ENCODE results near the gene ANXA11.
"Not testable (repeated sequence)": the region's sequence is repeated elsewhere in the genome, so short reads cannot be mapped to it uniquely, and the experiment has no call there.

ANXA11 gene

GRCh38 chr10:80144067-80144695 is 61.2 kb downstream of the ANXA11 start:
- DNase-seq: no peak

GRCh38 chr10:80141696-80142460 is 63.5 kb downstream of the ANXA11 start:
- no peak for DNase-seq

- DNase-seq: no peak
Observed at GRCh38 chr10:80140251-80140650, 65.1 kb downstream of the ANXA11 start.

DNA sequence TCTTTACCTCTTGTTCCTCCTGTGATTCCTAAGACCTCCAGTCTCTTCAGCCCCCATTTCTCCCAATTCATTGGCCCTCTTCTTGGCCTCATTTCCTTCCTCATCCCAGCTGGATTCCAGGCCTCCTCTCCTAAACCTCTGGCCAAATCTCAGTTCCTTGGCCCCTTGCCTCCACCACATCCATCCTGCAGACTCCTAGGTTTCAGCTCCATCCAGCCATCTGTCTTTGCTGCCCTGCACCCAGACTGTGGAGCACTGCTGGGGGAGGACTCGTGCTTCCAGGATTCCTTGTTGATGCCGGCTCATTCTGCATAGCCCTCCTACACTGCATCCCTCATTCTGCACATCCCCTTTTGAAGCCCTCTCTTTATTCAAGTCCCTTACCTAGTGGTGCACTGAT is 66.1 kb downstream of the ANXA11 start:
- DNase-seq: no peak

GRCh38 chr10:80137920-80138319 is 67.4 kb downstream of the ANXA11 start:
- DNase-seq: no peak

DNA sequence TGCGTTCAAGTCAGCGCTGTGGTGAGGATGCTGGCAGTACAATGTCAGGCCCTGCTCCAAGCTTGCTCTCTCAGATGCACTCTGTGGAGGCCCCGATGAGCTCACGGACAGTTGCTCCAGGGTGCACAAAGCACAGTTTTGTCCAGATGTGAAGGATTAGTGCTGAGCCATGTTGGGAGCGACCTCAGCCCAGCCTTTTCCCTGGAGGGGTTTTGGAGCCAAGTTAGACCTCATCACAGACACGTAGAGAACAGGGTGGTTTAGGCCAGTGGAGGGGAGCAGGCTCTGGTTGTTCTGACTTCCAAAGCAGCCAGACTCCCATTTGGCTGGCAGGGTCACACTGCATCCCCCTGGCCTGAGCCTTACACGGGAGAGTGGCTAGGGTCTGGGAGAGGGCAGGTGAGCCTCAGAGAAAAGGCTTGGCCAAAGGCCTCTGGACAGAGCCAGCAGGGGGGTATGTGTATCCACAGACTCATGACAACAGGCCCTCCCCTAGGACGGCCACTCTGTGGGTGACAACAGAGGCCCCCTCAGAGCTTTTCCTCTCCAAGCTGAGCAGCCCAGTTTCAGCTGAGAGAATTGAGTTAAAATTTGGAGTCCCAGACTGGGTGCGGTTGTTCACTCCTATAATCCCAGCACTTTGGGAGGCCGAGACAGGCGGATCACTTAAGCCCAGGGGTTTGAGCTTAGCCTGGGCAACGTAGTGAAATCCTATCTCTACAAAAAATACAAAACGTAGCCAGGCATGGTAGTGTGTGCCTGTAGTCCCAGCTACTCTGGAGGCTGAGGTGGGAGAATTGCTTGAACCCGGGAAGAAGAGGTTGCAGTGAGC is 68.1 kb downstream of the ANXA11 start:
- DNase-seq: no peak

DNA sequence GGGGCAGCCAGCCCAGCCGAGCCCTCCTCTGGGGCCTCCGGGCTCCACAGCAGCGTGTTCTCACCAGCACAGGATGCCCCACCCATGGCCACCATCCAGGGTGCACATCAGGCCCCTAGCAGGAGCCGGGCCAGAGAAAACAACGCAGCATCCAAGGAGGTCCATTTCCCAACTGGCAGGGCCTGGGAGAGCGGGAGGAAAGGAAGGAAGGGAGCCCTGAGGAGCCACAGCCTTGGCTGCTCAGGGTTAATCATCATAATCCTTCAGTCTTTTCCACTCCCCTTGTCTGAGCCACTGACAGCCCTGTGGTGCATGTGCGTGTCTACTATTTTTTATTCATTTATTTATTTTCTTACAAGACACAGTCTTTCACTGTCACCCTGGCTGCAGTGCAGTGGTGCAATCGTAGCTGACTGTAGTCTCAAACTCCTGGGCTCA is 69.2 kb downstream of the ANXA11 start:
- DNase-seq: peak; percentile 15

DNA sequence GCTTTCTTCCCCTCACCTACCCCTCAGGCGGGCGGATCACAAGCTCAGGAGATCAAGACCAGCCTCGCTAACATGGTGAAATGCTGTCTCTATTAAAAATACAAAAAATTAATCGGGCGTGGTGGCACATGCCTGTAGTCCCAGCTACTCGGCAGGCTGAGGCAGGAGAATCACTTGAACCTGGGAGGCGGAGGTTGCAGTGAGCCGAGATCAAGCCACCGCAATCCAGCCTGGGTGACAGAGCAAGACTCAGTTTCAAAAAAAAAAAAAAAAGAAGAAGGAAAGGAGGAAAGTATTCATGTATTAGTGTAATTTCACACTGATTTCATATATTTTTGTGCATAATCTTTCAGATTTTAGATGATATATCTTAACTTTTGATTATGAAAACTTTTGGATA is 71.7 kb downstream of the ANXA11 start:
- not testable (repeated sequence) for DNase-seq

GRCh38 chr10:80133206-80133605 is 72.1 kb downstream of the ANXA11 start:
- DNase-seq: peak; percentile 8

DNA sequence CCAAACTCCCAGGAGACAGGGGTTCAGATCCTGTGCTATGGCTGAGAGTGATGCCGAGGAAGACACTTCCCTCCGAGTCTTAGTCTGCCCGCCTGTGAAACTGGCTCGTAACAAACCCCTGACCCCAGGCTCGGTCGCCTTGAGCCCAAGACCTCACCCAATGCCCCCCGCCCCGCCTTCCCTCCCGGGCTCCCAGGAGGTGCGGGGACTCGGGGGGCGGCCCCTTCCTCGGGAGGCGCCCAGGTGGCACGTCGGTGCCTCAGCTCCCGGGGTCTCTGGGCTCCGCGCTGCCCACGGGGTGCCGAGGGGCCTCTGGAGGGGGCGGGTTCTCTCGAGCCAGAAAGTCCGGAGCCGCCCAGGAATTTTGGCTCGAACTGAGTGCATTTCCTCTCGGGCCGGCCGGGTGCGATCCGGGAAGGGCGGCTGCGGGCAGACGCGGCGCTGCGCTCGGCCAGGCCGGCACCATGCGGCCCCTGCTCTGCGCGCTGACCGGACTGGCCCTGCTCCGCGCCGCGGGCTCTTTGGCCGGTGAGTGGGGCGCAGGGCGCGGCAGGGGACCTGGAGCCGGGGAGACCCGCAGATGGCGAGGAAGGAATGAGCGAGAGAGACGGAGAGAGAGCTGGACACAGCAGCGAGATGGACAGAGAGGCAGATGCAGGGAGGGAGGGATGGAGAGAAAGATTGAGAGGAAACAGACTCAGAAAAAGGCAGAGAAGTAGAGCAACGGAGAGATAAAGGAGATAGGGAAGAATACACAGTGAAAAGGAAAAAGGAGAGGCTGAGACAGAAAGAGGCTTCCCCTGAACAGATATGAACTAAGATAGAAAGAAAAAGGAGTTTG is 72.8 kb downstream of the ANXA11 start, which contains the start of gene PLAC9:
Gene PLAC9, plus strand, starts transcription at position 432 of the 841 bp plus-strand sequence. Its CDS starts 33 bp downstream, at position 465.
- DNase-seq: no peak

DNA sequence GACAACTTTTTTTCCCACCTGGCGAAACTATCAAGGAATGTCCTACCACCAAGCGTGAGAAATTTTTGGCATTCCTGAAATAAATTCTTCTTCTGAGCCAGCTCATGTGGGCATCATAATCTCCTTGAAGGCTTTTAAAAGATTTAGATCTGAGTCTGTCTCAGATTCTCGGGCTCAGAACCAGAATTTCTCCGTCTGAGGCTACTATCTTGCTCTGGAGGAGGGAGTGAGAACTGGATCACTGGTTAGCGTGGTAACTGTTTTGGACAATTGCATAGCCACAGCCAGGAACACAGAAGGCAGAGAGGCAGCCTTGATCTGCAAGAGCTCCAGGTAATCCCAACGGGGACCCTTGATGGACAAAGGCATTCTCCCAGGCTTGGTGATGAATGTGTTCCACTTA is 73.8 kb downstream of the ANXA11 start:
- DNase-seq: no peak

DNA sequence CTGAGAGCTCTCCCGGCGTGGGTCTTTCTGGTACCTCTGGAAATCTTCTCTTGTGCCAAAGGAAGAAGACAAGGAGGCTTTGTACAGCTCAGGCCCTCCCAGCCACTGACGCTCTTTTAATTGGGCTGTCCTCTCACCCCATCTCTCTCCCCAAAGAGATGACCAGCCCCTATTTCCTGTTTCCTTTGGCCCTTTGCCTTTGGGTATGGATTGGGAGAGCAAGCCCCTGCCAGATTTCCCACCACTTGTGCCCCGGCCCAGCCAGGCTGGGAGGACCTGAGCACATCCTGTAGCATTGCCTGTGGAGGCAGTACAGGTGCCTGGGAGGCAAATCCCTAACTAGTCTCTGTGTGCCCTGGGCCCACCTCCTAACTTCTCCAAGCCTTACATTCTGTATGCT is 78.5 kb downstream of the ANXA11 start:
- DNase-seq: no peak

- no peak for DNase-seq
Observed at GRCh38 chr10:80122746-80123145, 82.6 kb downstream of the ANXA11 start.

- no peak for DNase-seq
Observed at GRCh38 chr10:80122110-80122710, 83.1 kb downstream of the ANXA11 start.

DNA sequence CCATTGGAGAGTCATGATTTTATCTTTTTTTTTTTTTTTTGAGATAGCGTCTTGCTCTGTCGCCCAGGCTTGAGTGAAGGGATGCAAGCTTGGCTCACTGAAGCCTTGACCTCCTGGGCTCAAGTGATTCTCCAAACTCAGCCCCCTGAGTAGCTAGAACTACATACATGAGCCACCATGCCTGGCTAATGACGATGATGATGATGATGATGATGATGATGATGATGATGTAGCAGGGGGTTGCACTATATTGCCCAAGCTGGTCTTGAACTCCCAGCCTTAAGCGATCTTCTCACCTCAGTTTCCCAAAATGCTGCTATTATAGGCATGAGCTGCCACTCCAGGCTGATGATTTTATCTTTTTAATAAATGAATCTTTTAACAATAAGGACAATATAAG is 86.7 kb downstream of the ANXA11 start:
- DNase-seq: no peak

GRCh38 chr10:80110986-80111385 is 94.4 kb downstream of the ANXA11 start:
- DNase-seq: no peak

DNA sequence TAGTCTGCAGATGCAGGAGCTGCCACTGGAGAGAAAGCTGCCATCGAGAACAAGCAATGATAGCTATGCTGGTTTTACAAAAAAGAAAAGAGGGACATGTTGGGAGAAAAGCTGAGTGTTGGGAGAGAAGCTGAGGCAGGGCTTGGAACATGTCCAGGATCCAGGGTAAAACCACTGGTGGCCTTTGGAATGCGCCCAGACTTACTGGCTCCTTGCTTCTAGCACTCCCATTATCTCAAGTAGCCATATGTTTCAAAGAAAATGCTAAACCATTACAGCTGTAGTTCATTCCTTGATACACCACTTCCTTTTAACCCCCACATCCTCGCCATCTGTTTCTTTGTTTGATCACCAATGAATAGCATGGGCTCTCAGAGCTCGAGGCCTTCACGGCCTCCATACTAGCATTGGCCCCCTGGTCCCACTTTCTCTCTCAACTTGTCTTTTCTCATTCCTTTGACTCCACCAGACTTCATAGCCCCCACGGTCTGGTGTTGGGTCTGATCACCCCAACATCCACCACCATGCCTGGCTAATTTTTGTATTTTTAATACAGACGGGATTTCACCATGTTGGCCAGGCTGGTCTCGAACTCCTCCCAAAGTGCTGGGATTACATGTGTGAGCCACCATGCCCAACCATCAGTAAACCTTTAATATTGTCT is 96.6 kb downstream of the ANXA11 start:
- peak; percentile 95 for DNase-seq

- no peak for DNase-seq
Observed at GRCh38 chr10:80104066-80104926, 101.0 kb downstream of the ANXA11 start.
